GM19324 (cell line): ENCODE data around the gene ZSWIM1.
"Not testable (repeated sequence)": the region's sequence is repeated elsewhere in the genome, so short reads cannot be mapped to it uniquely, and the experiment has no call there.

Experiments
- ATAC-seq: cut with Tn5 transposase; IDR thresholded peaks from one replicate; pipeline ENCODE4 v1.9.1; 2021; ENCODE audit warnings: mild to moderate bottlenecking, moderate library complexity; ENCODE audit not compliant: unreplicated experiment, low FRiP score

ZSWIM1 gene

GRCh38 chr20:45921337-45922189 is 40.5 kb downstream of the ZSWIM1 start:
- ATAC-seq: no peak

DNA sequence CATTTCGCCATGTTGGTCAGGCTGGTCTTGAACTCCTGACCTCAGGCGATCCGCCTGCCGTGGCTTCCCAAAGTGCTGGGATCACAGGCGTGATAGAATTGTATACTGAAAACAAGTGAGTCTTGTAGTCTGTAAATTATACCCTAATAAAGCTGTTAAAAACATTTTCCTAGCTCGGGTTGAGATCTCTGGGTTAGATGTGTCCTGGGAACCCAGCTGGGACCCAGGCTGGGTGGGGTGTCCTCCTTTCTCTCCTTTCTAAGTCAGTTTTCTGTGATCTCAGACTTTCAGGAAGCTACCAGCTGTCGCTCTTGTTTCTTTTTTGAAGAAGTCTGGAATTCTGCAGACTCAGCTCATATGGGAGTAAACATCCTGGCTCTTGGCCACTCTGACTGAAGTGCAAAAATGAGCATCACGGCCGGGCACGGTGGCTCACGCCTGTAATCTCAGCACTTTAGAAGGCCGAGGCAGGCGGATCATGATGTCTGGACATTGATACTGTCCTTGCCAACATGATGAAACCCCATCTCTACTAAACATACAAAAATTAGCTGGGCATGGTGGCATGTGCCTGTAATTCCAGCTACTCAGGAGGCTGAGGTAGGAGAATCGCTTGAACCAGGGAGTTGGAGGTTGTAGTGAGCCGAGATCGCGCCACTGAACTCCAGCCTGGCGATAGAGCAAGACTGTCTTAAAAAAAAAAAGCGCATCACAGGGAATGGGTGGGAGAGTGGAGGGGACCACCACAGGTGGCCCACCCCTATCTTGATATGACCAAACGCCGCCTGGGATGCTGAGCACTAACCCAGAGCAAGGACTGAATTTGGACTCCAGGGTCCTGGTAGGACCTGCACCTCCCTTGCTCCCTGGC is 43.6 kb downstream of the ZSWIM1 start:
- ATAC-seq: no peak

GRCh38 chr20:45925821-45926506 is 44.9 kb downstream of the ZSWIM1 start:
- no peak for ATAC-seq

DNA sequence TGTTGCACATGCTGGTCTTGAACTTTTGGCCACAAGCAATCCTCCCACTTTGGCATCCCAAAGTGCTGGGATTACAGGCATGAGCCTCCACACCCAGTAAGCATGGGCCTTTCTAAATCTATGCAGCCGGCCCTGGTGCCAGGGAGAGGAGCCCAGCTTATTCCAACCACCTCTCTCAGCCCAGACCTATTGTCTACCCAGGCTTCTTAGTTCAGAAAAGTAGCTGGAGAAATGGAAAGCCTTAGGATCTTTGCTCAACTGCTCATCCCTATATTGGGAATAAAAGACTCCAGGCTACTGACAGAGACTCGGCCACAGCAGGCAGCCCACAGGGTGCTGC is 45.7 kb downstream of the ZSWIM1 start:
- ATAC-seq: no peak

DNA sequence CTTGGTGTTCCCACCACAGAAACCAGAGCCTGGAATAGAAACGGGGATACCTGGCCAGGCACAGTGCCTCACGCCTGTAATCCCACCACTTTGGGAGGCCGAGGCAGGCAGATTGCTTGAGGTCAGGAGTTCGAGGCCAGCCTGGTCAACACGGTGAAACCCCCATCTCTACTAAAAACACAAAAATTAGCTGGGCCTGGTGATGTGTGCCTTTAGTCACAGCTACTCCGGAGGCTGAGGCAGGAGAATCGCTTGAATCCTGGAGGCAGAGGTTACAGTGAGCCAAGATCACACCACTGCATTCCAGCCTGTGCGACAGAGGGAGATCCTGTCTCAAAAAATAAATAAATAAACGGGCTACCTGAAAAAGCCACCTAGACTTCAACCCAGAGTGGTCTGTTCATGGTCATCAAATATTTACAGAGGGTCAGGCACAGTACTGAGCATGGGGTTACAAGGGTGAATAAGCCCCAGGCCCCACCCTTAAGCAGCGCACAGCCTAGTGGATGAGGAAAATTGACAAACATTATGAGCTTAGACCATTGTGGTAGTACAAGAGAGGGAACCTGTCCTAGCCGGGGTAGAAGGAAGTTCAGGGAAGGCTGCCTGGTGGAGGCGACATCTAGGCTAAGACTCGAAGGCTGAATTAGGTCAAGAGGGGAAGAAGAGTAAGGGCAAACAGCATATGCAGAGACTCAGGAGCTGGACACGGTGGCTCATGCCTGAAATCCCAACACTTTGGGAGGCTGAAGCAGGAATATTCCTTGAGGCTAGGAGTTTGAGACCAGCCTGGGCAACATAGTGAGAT is 46.2 kb downstream of the ZSWIM1 start:
- ATAC-seq: no peak

DNA sequence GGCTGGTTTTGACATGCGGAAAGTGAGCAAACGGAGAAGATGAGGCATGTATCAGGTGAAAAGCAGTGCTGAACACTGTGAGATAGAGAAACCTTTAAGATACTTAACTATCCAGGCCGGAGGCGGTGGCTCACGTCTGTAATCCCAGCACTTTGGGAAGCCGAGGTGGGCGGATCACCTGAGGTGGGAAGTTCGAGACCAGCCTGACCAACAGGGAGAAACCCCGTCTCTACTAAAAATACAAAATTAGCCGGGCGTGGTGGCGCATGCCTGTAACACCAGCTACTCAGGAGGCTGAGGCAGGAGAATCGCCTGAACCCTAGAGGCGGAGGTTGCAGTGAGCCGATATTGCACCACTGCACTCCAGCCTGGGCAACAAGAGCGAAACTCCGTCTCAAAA is 50.7 kb downstream of the ZSWIM1 start:
- not testable (repeated sequence) for ATAC-seq

DNA sequence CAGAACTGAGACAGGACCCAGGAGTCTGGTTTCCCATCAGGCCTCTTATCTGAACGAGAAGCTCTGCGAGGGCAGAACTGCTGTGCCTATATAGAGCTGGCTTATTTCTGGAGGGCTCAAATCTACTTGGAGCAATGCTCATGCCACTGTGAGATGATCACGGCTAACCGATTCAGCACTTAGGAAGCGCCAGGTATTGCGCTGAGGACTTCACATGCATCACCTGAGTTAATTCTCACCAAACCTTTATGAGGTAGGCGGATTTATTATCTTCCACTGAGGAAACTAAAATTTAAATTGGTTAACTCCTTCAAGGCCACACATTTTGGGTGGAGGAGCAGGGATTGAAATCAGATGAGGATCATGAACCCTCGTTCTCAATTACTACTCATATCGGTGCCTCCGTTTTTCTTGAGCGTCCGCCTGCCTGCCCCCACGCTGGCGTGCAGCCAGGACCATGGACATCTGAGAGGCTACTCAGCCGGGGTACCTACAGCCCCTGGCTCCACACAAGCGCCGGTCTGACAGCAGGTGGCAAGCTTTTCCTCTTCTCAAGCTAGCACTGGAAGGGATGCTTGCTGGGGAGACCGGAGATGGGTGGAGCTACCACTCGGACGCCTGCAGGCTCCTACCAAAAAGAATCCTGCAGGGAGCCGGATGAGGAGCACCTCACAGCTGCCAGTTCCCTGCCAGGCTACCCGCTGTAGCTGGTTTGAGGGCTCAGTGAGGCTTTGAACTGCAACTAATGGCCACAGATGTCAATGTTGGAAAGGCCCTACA is 52.4 kb downstream of the ZSWIM1 start:
- ATAC-seq: no peak

GRCh38 chr20:45934046-45934585 is 53.1 kb downstream of the ZSWIM1 start:
- peak; percentile 18 for ATAC-seq
